ENCODE data around the gene CACNA1C. TPM values are rescaled to one million over a fixed set of nuclear protein-coding genes. Genes with fewer than 3 reads are reported as not detected.

CACNA1C gene
- total RNA-seq, 1 experiment from 2014 or later: 3.7 TPM

DNA sequence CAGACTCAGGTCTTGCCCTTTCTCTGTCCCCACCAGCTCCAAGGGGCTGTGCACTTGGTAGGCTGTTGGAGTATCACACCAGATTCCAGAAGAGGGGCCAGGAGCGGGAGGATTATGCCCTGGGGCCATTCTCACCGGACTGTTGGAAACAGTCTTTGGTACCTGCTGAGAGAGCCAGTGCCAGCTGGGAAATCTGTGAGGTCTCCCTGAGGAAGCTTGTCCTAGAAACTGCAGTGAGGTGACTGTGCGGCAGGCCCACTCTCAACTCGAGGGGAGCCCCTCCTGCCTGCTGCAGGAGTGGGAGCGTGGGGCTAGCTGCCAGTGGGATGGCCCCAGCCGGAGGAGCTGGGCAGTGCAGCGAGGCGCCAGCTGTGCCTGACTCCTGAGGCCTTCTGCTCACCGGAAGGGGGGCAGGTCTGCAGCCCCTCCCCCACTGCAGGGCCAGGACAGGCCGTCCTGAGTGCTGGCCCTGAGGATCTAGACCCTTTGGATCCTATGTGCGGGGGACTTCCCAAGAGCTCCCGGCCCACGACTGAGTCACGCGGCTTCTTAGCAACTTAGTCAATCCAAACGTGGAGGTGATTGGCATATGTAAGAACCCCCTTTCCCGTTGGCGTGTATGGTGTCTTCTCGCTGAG is 295.2 kb downstream of the CACNA1C start:
- no peak for TF ChIP-seq EZH2 (IDR thresholded peaks at IDR 0.05; ENCODE audit: borderline replicate concordance, low read depth, low read length, poor library complexity, severe bottlenecking)
- TF ChIP-seq, protein P1, sequence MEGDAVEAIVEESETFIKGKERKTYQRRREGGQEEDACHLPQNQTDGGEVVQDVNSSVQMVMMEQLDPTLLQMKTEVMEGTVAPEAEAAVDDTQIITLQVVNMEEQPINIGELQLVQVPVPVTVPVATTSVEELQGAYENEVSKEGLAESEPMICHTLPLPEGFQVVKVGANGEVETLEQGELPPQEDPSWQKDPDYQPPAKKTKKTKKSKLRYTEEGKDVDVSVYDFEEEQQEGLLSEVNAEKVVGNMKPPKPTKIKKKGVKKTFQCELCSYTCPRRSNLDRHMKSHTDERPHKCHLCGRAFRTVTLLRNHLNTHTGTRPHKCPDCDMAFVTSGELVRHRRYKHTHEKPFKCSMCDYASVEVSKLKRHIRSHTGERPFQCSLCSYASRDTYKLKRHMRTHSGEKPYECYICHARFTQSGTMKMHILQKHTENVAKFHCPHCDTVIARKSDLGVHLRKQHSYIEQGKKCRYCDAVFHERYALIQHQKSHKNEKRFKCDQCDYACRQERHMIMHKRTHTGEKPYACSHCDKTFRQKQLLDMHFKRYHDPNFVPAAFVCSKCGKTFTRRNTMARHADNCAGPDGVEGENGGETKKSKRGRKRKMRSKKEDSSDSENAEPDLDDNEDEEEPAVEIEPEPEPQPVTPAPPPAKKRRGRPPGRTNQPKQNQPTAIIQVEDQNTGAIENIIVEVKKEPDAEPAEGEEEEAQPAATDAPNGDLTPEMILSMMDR (conservative IDR thresholded peaks at IDR 0.05; ENCODE audit: low read depth, low read length): no peak
- intact Hi-C loops (cut with micrococcal nuclease; ENCODE audit: unreplicated experiment): no loop called here
- Histone ChIP-seq H3K4me1 (ENCODE audit: insufficient read depth, low read length, poor library complexity, severe bottlenecking) (no peaks in the 10 kb centered on the region), H3K27me3 (replicated peaks; ENCODE audit: insufficient read depth, low read depth, low read length, poor library complexity) (no peaks in the 10 kb centered on the region), H3K27ac (ENCODE audit: low read depth, low read length, poor library complexity, severe bottlenecking) (no peak overlapping the region), H3K36me3 (ENCODE audit: insufficient read depth, low read length, poor library complexity, severe bottlenecking) (no peaks in the 10 kb centered on the region), H3K9me3 (ENCODE audit: low read depth, low read length, poor library complexity, severe bottlenecking) (no peaks in the 10 kb centered on the region), H3K4me3 (ENCODE audit: low read depth, low read length, poor library complexity, severe bottlenecking) (no peak overlapping the region)
- no peak for DNase-seq (ENCODE audit: low spot score)
- BruUV-seq (replicated peaks): no TSS peak
- ChIA-PET POLR2A (ENCODE audit: low non-redundant PET) (no interaction called here), CTCF (no interaction called here)

- TF ChIP-seq, protein P1 (conservative IDR thresholded peaks at IDR 0.05; ENCODE audit: low read depth, low read length): no peak
- no peak for TF ChIP-seq EZH2 (IDR thresholded peaks at IDR 0.05; ENCODE audit: borderline replicate concordance, low read depth, low read length, poor library complexity, severe bottlenecking)
- no peaks in the 10 kb centered on the region for H3K36me3 ChIP-seq (ENCODE audit: insufficient read depth, low read length, poor library complexity, severe bottlenecking)
- no peaks in the 10 kb centered on the region for H3K4me1 ChIP-seq (ENCODE audit: insufficient read depth, low read length, poor library complexity, severe bottlenecking)
- no peak for DNase-seq (ENCODE audit: low spot score)
- H3K27ac ChIP-seq (ENCODE audit: low read depth, low read length, poor library complexity, severe bottlenecking): no peak overlapping the region
- no TSS peak for BruUV-seq (replicated peaks)
- H3K9me3 ChIP-seq (ENCODE audit: low read depth, low read length, poor library complexity, severe bottlenecking): no peaks in the 10 kb centered on the region
- ChIA-PET CTCF (no interaction called here), POLR2A (ENCODE audit: low non-redundant PET) (no interaction called here)
- no peaks in the 10 kb centered on the region for H3K27me3 ChIP-seq (replicated peaks; ENCODE audit: insufficient read depth, low read depth, low read length, poor library complexity)
- H3K4me3 ChIP-seq (ENCODE audit: low read depth, low read length, poor library complexity, severe bottlenecking): no peak overlapping the region
- intact Hi-C loops (cut with micrococcal nuclease; ENCODE audit: unreplicated experiment): no loop called here
These were observed 295.7 kb downstream of the CACNA1C start for GRCh38 chr12:2348482-2348852.

DNA sequence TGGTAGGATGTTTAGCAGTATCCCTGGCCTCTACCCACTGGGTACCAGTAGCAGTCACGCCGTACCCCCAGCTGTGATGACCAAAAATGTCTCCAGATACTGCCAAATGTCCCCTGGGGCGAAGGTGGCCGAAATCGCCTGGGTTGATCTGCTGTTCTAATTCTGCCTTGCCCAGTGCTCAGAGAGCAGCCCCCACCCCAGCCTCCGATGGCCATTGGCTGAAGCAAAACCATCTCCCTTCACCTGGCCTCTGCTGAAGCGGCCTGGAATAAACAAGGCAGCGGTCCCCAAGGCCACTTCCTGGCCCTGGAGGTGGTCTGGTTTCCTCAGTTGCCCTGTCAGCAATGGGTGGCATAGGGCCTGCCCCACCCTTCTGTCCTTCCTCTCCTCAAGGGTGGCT is 298.4 kb downstream of the CACNA1C start:
- BruUV-seq (replicated peaks): no TSS peak
- Histone ChIP-seq H3K27ac (ENCODE audit: low read depth, low read length, poor library complexity, severe bottlenecking) (no peak overlapping the region), H3K9me3 (ENCODE audit: low read depth, low read length, poor library complexity, severe bottlenecking) (no peaks in the 10 kb centered on the region), H3K36me3 (ENCODE audit: insufficient read depth, low read length, poor library complexity, severe bottlenecking) (no peaks in the 10 kb centered on the region), H3K4me3 (ENCODE audit: low read depth, low read length, poor library complexity, severe bottlenecking) (no peak overlapping the region), H3K4me1 (ENCODE audit: insufficient read depth, low read length, poor library complexity, severe bottlenecking) (no peaks in the 10 kb centered on the region), H3K27me3 (replicated peaks; ENCODE audit: insufficient read depth, low read depth, low read length, poor library complexity) (no peaks in the 10 kb centered on the region)
- DNase-seq (ENCODE audit: low spot score): no peak
- TF ChIP-seq EZH2 (IDR thresholded peaks at IDR 0.05; ENCODE audit: borderline replicate concordance, low read depth, low read length, poor library complexity, severe bottlenecking): no peak
- TF ChIP-seq, protein P1 (conservative IDR thresholded peaks at IDR 0.05; ENCODE audit: low read depth, low read length): no peak
- ChIA-PET CTCF (no interaction called here), POLR2A (ENCODE audit: low non-redundant PET) (no interaction called here)
- intact Hi-C loops (cut with micrococcal nuclease; ENCODE audit: unreplicated experiment): no loop called here

Measured in A673 (cell line).